HepG2 (cell line): ENCODE measurements around the gene COPS9. TPM values are rescaled to one million over a fixed set of nuclear protein-coding genes. Genes with fewer than 3 reads are reported as not detected.

ENCODE experiments used
- ATAC-seq: fragments of 200-7000 bp; cut with Tn5 transposase; 3 replicates; pipeline ENCODE4 v1.9.1; 2020; ENCODE audit warnings: mild to moderate bottlenecking, moderate library complexity
- BruUV-seq: library from RNA; stranded (reverse); fragments of 400-500 nt; replicated peaks from 2 replicates; lab custom pipeline; 2021; lab: Mats Ljungman, UMichigan
- CTCF ChIA-PET: fragments of 300-600 bp; formaldehyde crosslinking; extraction: SDS; loops from one replicate; lab custom pipeline; 2021; ENCODE audit warnings: low total read pairs, inconsistent platforms, low intra/inter-chr PET ratio; lab: Yijun Ruan, JAX
- POLR2A ChIA-PET: fragments of 350-600 bp; sonication (Branson Sonifier 250); formaldehyde crosslinking; loops from one replicate; lab custom pipeline; 2020; ENCODE audit warnings: antibody characterized with exemption, inconsistent platforms; lab: Yijun Ruan, JAX
- DNase-seq: peaks from one replicate; pipeline ENCODE4 v3.0.0-alpha.2; 2015; ENCODE audit warnings: low spot score
- FAIRE-seq: peaks from 3 replicates; lab custom pipeline; 2011; peaks lifted over from hg19 to GRCh38; lab: Jason Lieb, UNC
- H2AFZ ChIP-seq: one replicate; pipeline ENCODE4 v1.6.1; 2011; ENCODE audit warnings: low read length, inconsistent platforms
- H3K27ac ChIP-seq: fragments of 300-600 bp; 3 replicates; pipeline ENCODE4 v1.8.0; 2011; ENCODE audit warnings: mixed run types, mild to moderate bottlenecking, mixed read lengths, low read length, inconsistent platforms; ENCODE audit not compliant: insufficient read depth; ENCODE audit errors: extremely low read length
- H3K27me3 ChIP-seq, 2 experiments: fragments of 200-600 bp in 1 of 2; 2 replicates in 1 of 2; 3 replicates in 1 of 2; pipeline versions ENCODE4 v1.6.0 to v1.8.0; 2011; ENCODE audit warnings: low read length in 2 of 2, mild to moderate bottlenecking in 2 of 2, moderate library complexity in 2 of 2, inconsistent platforms in 1 of 2; ENCODE audit not compliant: insufficient read depth in 2 of 2, control insufficient read depth in 1 of 2
- H3K36me3 ChIP-seq, 2 experiments: fragments of 200-600 bp in 1 of 2; replicated peaks in 1 of 2; 2 replicates in 1 of 2; 3 replicates in 1 of 2; pipeline versions ENCODE4 v1.5.1 to v1.8.0; 2011; ENCODE audit warnings: low read length in 2 of 2, inconsistent platforms in 1 of 2; ENCODE audit not compliant: insufficient read depth in 2 of 2, control insufficient read depth in 1 of 2
- H3K4me1 ChIP-seq: 2 replicates; pipeline ENCODE4 v1.5.1; 2012; ENCODE audit warnings: low read length, inconsistent platforms; ENCODE audit not compliant: insufficient read depth
- H3K4me2 ChIP-seq: 2 replicates; pipeline ENCODE4 v1.6.0; 2011; ENCODE audit warnings: low read depth, low read length, inconsistent platforms
- H3K4me3 ChIP-seq, 3 experiments: fragments of 200-600 bp in 1 of 3; sonication (generic), shearing (Covaris generic) in 1 of 3; replicated peaks in 1 of 3; 2 replicates each; pipeline ENCODE4 v1.5.1; 2011 to 2016; ENCODE audit warnings: low read length in 3 of 3, inconsistent platforms in 2 of 3, low read depth in 2 of 3, mild to moderate bottlenecking in 2 of 3, control low read depth in 1 of 3, mixed read lengths in 1 of 3; ENCODE audit not compliant: insufficient read depth in 1 of 3
- H3K79me2 ChIP-seq: one replicate; pipeline ENCODE4 v1.6.1; 2011; ENCODE audit warnings: low read length, inconsistent platforms; ENCODE audit not compliant: insufficient read depth
- H3K9ac ChIP-seq: 2 replicates; pipeline ENCODE4 v1.6.0; 2011; ENCODE audit warnings: mild to moderate bottlenecking, low read depth, low read length, inconsistent platforms; ENCODE audit not compliant: insufficient read depth
- H3K9me3 ChIP-seq: 2 replicates; pipeline ENCODE4 v1.5.1; 2012; ENCODE audit warnings: mild to moderate bottlenecking, low read length
- H4K20me1 ChIP-seq: 2 replicates; pipeline ENCODE4 v1.6.0; 2011; ENCODE audit warnings: inconsistent platforms, mild to moderate bottlenecking, low read length, moderate library complexity; ENCODE audit not compliant: insufficient read depth
- GFI1 ChIP-seq: sonication (generic); formaldehyde crosslinking; IDR thresholded peaks from 2 replicates; pipeline ENCODE4 v1.5.0; 2020; ENCODE audit warnings: missing genetic modification reagents, mild to moderate bottlenecking, borderline replicate concordance
- KDM5A ChIP-seq: fragments of 200-600 bp; sonication (generic); IDR thresholded peaks from 2 replicates; pipeline ENCODE4 v1.7.0; 2018; ENCODE audit warnings: antibody characterized with exemption, mild to moderate bottlenecking, low read length, borderline replicate concordance
- KLF16 ChIP-seq, 2 experiments: sonication (generic) in 1 of 2; formaldehyde crosslinking in 1 of 2; IDR thresholded peaks; 2 replicates each; pipeline versions ENCODE4 v1.6.1 to v1.8.0; 2016 to 2023; ENCODE audit warnings: missing genetic modification reagents in 2 of 2, missing compliant biosample characterization in 1 of 2
- ZNF468 ChIP-seq: sonication (generic); formaldehyde crosslinking; IDR thresholded peaks from 2 replicates; pipeline ENCODE4 v1.8.0; 2022; ENCODE audit warnings: mild to moderate bottlenecking, moderate library complexity, missing genetic modification reagents
- ZNF558 ChIP-seq: sonication (generic); formaldehyde crosslinking; IDR thresholded peaks from 2 replicates; pipeline ENCODE4 v1.9.0; 2022; ENCODE audit warnings: mild to moderate bottlenecking, missing genetic modification reagents, borderline replicate concordance
- WGBS: methylation state at CpG from one replicate; pipeline ENCODE4 v1.1.6; 2017; ENCODE audit warnings: low lambda C conversion rate; 5-methylcytosine and 5-hydroxymethylcytosine counted together
- in situ Hi-C: cut with HindIII; loops from 2 replicates; pipeline ENCODE4 v1.10.0; 2017; ENCODE audit warnings: low pct_unique_long_range_greater_than_20kb; ENCODE audit not compliant: extremely low pct_ligation_motif_present
- intact Hi-C: fragments of 100-400 bp; cut with micrococcal nuclease; formaldehyde crosslinking; loops from one replicate; pipeline ENCODE4 v1.10.0; 2022; ENCODE audit not compliant: unreplicated experiment
- polyA plus RNA-seq, 8 experiments: library from polyadenylated mRNA; depleted of rRNA in 3 of 8; stranded (reverse) in 7 of 8; unstranded in 1 of 8; fragments of >200 nt; fragmentation: Illumina TruSeq in 4 of 8; extraction: Trizol in 4 of 8; gene quantifications; 2 replicates each; pipeline versions ENCODE4 v1.2.1 to v1.2.3, GENCODE V29; 2011 to 2016; ENCODE audit warnings: low read depth in 4 of 8, missing spikeins in 1 of 8, mixed read lengths in 1 of 8; ENCODE audit not compliant: insufficient read depth in 1 of 8
- total RNA-seq, 5 experiments: library from RNA; depleted of rRNA; stranded (reverse); fragments of >200 nt; fragmentation: Illumina TruSeq; extraction: Trizol; gene quantifications; 2 replicates each; pipeline ENCODE4 v1.2.3, GENCODE V29; 2016; ENCODE audit warnings: low read depth in 1 of 5
- TF ChIP-seq, protein P1 (sequence below): sonication (generic); formaldehyde crosslinking; conservative IDR thresholded peaks from 2 replicates; pipeline ENCODE4 v1.4.0; 2020; ENCODE audit warnings: mild to moderate bottlenecking, missing genetic modification reagents, moderate library complexity

The COPS9 gene
- total and polyA plus RNA-seq, 2 of the 13 experiments (the other 11 are each of a cell fraction or from before 2014, with no cell fraction given) = 180 to 247 TPM

DNA sequence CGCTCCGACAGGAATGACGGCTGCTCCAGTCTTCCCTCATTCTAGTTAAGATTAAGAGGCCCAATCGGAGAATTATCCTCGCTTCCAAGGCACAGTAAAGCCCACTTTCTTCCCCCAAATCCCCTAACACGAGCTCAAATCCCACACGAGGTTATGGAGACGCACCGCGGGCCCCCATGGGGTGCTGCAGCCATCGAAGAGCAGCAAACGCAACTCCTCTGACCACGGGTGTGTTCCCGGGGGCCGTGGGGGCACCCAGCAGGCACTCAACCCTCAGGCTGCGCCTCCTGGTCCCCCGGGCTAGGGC lies 446 bp downstream of the COPS9 start:
- TF ChIP-seq GFI1 (CRISPR knock-in tag) = 0 out of 2 replicates have a peak, but pooled peaks have one; percentile 27
- TF ChIP-seq ZNF468 (CRISPR knock-in tag) = 0 out of 2 replicates have a peak, but pooled peaks have one; percentile 81
- TF ChIP-seq, protein P1, sequence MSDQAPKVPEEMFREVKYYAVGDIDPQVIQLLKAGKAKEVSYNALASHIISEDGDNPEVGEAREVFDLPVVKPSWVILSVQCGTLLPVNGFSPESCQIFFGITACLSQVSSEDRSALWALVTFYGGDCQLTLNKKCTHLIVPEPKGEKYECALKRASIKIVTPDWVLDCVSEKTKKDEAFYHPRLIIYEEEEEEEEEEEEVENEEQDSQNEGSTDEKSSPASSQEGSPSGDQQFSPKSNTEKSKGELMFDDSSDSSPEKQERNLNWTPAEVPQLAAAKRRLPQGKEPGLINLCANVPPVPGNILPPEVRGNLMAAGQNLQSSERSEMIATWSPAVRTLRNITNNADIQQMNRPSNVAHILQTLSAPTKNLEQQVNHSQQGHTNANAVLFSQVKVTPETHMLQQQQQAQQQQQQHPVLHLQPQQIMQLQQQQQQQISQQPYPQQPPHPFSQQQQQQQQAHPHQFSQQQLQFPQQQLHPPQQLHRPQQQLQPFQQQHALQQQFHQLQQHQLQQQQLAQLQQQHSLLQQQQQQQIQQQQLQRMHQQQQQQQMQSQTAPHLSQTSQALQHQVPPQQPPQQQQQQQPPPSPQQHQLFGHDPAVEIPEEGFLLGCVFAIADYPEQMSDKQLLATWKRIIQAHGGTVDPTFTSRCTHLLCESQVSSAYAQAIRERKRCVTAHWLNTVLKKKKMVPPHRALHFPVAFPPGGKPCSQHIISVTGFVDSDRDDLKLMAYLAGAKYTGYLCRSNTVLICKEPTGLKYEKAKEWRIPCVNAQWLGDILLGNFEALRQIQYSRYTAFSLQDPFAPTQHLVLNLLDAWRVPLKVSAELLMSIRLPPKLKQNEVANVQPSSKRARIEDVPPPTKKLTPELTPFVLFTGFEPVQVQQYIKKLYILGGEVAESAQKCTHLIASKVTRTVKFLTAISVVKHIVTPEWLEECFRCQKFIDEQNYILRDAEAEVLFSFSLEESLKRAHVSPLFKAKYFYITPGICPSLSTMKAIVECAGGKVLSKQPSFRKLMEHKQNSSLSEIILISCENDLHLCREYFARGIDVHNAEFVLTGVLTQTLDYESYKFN = no peak
- TF ChIP-seq ZNF558 (CRISPR knock-in tag) = 0 out of 2 replicates have a peak, but pooled peaks have one; percentile 28
- TF ChIP-seq KLF16 (CRISPR knock-in tag; IDR thresholded peaks at IDR 0.05) = no peak
- peak; percentile 83 for TF ChIP-seq KDM5A
- peak overlapping the region; percentile 23 for H2AFZ ChIP-seq
- intact Hi-C loops (no loop called here), in situ Hi-C loops (loop anchor here (10.0 kb wide), 1 partner anchor 201 kb away; no protein-coding TSS in a partner anchor)
- no peak for FAIRE-seq
- peak overlapping the region; percentile 97 for H3K9ac ChIP-seq
- WGBS = 2% methylated on average over 9 of the region's 17 CpGs
- ChIA-PET CTCF (no interaction called here), POLR2A (no interaction called here)
- peak; percentile 14; the same call in 2 of the 3 replicates for ATAC-seq
- no peaks in the 10 kb centered on the region for H4K20me1 ChIP-seq
- peak overlapping the region; percentile 85 for H3K4me2 ChIP-seq
- H3K36me3 ChIP-seq = peaks cover 7 to 31% of the 10 kb centered on the region in 2 experiments; a peak in 4 of 5 replicates
- H3K27ac ChIP-seq = peak overlapping the region; percentile 54
- TSS peak; percentile 61 for BruUV-seq
- peak overlapping the region; percentile 99 to 100 (median 99) for H3K4me3 ChIP-seq
- peaks cover 23% of the 10 kb centered on the region for H3K79me2 ChIP-seq
- DNase-seq = no peak
- peaks cover 27% of the 10 kb centered on the region for H3K4me1 ChIP-seq
- no peaks in the 10 kb centered on the region for H3K9me3 ChIP-seq
- peaks cover 2 to 39% of the 10 kb centered on the region in 2 experiments; a peak in 2 of 5 replicates for H3K27me3 ChIP-seq
